UCSD-AML1 (cell line): ENCODE data around the gene ROBO4.

Source experiments
- DNase-seq: peaks from one replicate; lab custom pipeline; 2025; ENCODE audit not compliant: unreplicated experiment; lab: John Stamatoyannopoulos, UW

The ROBO4 gene

DNA sequence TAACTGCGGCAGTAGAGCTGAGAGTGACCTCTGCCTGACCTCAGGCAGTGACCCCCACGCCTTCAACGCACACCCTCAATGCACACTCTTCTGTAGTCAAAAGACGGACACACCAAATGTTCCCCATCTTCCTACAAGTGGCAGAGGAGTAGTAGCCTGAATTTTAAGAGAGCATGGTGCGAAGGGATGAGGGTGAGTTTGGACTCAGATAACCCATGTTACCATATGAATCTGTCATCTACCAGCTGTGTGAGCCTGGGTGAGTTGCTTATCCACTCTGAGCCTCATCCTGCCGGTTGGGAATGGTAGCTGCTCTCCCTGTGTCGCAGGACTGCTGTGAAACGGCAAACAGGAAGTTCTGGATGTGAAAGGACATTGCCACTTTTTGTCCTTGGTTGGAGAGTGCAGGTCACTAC is 53.0 kb downstream of the ROBO4 start:
- no peak for DNase-seq

DNA sequence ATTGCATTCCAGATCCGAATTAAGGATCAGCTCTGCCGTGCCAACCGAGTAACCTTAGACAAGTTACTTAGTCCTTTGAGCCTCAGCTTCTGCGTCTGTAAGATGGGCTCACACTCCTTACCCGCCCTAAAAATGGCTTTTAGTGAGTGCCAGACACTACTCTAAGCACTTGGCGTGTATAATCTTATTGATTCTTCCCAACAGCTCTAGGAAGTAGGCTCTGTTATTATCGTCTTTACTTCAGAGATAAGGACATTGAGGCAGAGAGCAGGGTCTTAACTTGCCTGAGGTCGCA is 54.1 kb downstream of the ROBO4 start:
- DNase-seq = no peak

DNA sequence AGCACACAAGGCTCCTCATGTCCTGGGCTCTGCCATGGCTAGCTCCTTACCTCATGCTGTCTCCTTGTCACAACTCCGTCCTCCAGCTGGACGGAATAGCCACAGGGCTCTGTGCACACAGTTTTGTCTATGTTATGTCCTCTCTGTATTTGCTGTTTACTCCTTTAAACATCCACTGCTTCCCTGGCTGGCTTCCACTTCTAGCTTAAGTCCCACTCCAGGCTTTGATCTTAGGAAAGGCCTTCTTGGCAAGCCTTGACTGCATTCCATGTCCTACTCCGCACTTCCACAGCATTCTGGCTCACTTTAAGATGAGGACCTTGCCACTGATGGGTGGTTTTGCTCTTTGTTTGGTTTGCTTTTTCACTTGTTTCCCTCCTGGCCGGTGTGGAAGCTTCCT is 55.4 kb downstream of the ROBO4 start:
- no peak for DNase-seq

DNA sequence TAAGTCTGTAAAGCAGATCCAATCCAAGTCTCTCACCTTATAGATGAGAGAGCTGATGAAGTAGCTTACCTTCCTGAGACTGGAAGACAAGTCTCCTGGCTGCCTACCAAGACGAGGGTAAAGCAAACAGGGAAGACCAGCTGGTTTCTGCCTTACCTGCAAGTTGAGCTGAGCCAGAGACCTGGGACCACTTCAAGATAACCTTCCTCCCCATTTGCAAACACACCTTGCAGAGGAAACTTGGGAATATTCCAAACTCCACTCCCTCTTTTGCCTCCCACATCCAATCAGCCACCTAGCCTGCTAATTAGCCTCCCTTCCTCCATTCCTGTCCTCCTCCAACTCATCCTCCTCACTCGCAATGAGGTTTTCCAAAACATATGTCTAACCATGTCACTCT is 55.8 kb downstream of the ROBO4 start:
- no peak for DNase-seq

DNA sequence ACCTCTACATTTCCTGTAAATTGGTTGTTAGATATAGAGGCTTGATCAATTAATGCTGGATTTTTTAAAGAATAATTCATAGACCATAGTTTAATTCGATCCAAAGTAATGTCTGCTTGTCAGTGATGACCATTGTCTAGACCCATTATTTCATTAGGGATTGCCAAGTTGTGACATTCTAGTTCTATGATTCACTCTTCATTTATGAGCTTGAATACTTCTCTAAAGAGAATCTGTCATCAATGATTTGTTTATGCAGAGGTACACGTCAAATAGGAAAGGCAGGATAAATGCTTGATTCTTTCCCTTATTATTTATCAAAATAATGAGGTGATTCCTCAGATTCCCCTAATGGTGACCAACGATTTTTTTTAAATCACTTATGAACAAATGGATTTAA is 56.5 kb downstream of the ROBO4 start:
- no peak for DNase-seq

DNA sequence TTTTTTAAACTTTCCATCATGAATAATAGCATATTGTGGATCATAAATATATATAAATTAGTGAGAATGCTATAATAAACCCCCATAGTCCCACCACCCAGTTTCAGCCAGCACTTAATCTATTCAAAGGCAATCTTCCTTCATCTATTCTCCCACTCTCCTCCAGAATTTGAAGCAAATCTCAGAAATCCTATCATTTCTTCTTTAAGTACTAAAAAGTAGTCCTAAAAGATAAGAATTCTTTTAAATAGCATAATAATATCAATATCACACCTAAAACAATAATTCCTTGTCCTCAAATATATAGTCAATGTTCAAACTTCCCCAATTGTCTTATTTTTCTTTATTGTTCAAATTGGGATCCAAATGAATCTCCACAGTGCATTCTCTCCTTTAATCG is 57.0 kb downstream of the ROBO4 start:
- no peak for DNase-seq

DNA sequence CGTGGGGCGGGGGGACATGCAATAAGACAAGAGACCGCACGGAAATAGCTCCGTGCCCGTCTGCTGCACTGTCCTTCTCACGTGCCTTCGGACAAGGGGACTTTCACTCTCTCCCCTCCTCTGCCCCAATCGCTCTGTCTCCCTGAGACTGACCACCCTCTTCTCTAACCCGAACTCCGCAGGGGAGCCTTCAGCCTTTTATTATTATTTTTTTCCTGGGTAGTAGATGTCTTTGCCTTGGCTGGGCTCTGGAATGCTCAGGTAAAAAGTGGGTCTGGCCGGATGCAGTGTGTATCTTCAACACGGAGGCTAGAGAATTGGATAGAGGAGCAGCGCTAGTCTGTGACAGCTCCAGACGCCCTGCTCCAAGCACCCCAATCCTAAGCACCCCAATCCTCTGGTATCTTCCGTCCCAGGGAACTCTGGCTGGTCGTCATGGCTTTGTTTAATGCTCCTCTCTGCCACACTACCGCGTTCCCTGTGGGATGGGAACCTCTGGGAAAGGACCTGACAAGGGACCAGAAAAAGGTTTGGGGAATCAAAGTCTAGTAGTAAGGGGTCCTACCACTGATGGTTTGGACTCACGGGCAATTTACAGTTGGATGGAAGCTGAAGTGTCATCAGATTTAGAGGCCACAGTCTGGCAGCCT is 57.6 kb downstream of the ROBO4 start:
- no peak for DNase-seq

DNA sequence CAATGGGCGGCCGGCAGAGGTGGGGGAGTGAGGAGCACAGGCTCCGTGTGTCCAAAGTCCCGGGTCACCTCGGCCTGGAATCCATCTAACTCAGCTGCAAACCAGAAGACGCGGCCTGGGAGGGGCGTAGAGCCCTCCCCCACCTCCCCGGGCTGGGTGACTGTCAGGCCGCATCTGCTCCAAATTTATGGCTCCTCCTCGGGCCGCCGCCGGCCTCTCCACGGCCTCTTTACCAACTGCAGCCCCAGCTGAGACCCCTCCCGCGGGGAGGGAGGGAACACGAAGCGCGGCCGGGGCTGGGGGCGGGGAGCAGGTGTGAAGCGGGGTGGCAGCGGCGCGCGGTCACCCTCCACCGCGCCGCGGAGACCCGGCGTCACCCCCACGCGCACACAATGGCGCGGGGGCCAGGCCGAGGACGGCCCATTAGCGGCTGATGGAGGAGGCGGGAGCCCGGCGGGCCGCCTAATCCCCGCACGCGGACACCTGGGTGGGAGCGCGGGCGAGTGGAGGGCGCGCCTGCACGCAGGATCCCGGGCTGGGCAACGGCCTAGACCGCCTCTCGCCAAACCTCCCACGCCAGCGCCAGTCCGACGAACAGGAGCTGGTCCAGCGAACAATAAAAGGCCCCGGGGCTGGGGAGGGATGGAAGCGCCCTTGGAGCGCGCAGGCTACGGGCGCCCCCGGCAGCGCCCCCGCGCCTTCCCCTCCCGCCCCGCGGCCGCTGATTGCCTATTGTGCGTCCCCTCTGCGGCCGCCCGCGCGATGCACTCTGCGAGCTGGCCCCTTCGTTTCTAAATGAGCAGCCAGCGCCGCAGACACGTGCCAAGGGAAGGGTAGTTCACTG is 58.3 kb downstream of the ROBO4 start:
- no peak for DNase-seq

DNA sequence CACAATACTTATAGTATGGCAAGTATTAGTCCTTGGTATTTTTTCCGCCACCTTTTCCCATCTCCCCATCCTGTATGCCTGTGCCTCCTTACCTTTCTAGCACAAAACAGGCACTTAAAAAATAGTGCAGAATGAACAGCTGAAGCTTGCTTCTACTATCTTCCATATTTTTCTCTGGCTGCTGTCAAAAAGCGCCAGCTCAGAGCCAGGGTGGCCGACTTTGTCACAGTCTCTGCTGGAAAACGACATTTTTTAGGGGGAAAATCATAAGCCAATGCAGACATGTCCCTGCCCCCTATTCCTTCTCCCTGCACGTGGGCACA is 58.9 kb downstream of the ROBO4 start:
- no peak for DNase-seq

DNA sequence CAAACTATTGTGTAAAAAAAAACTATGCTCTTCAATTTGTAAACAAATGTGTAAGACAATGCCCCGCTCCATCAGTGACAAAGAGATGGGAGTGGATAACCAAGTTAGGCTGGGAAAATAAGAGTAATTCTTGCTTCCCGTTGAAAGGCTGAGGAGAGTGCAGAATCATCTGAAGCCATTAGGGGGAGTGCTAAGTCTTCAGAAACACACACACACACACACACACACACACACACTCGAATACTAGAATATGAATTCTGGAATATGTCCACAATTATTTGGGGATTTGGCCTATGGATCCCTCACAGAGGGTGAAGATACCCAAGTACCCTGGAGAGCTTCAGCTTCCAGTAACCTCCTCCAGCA is 60.2 kb downstream of the ROBO4 start:
- no peak for DNase-seq

DNA sequence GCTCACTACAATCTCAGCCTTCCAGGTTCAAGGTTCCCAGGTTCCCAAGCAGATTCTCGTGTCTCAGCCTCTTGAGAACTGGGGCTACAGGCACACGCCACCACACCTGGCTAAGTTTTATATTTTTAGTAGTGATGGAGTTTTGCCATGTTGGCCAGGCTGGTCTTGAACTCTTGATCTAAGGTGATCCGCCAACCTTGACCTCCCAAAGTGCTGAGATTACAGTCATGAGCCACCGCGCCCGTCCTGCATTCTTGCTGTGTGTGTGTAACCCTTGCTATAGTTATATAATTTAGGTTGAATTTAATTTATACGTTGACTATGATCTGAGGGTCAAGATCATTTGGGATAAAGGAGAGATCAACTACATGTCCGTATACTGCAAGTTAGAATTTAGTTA is 61.7 kb downstream of the ROBO4 start:
- no peak for DNase-seq

DNA sequence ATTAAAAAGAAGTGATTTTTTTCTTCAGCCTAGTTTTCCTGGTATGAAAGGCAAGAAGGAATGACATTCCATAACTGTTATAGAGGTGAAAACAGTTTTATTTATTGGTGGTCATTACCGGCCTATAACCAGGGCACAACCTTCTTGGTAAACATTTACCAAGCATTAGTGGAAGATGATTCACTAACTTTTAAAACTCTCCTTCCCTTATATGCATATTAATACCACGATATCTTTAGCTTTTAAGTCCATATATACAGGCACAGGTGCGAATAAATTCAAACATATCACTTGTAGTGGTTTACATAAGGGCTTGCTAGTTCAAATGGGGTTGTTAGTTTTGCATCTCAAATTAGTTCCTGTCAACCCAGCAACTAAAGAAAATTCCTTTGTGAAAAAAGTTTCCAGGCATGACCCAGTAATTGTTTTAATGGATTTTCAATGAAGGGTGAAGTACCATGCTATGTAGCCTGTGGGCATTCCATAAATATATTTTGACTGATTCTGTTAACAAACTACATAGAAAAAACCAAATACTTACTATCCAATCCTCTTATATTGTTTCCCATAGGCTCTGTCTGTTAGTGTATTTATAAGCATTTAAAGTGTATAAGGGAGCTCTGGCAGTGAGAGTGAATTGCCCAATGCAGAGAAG is 63.0 kb downstream of the ROBO4 start:
- DNase-seq = no peak
